Neural progenitor cell (in vitro differentiated cells): ENCODE data around the gene FIBCD1. TPM values are rescaled to one million over a fixed set of nuclear protein-coding genes. Genes with fewer than 3 reads are reported as not detected.
A peak's percentile ranks its signal among the peaks of the same experiment; 100 is the strongest.

ENCODE experiments used
- DNase-seq: peaks from one replicate; pipeline ENCODE4 v3.0.0-alpha.2; 2016; ENCODE audit warnings: low spot score
- H2AFZ ChIP-seq: fragments of 200-600 bp; sonication (generic); replicated peaks from 2 replicates; pipeline ENCODE4 v1.6.1; 2016; ENCODE audit warnings: antibody characterized with exemption
- H3F3A ChIP-seq: fragments of 200-600 bp; sonication (generic); 2 replicates; pipeline ENCODE4 v1.6.1; 2016; ENCODE audit warnings: antibody characterized with exemption, low read depth
- H3K27ac ChIP-seq: fragments of 200-600 bp; sonication (generic); 2 replicates; pipeline ENCODE4 v1.5.1; 2016; ENCODE audit warnings: mild to moderate bottlenecking
- H3K27me3 ChIP-seq: fragments of 200-600 bp; sonication (generic); 2 replicates; pipeline ENCODE4 v1.6.1; 2016; ENCODE audit warnings: mild to moderate bottlenecking, moderate library complexity
- H3K36me3 ChIP-seq: fragments of 200-600 bp; sonication (generic); 2 replicates; pipeline ENCODE4 v1.5.1; 2016
- H3K4me1 ChIP-seq: fragments of 200-600 bp; sonication (generic); 2 replicates; pipeline ENCODE4 v1.6.1; 2016; ENCODE audit warnings: mixed run types
- H3K4me2 ChIP-seq: fragments of 200-600 bp; sonication (generic); 2 replicates; pipeline ENCODE4 v1.6.1; 2016
- H3K4me3 ChIP-seq: fragments of 200-600 bp; sonication (generic); 2 replicates; pipeline ENCODE4 v1.5.1; 2016
- H3K79me2 ChIP-seq: fragments of 200-600 bp; sonication (generic); 2 replicates; pipeline ENCODE4 v1.6.1; 2016; ENCODE audit warnings: low read depth
- H3K9ac ChIP-seq: fragments of 200-600 bp; sonication (generic); 2 replicates; pipeline ENCODE4 v1.6.1; 2016
- H3K9me3 ChIP-seq: fragments of 200-600 bp; sonication (generic); 2 replicates; pipeline ENCODE4 v1.5.1; 2016; ENCODE audit warnings: low read depth
- H4K20me1 ChIP-seq: fragments of 200-600 bp; sonication (generic); 2 replicates; pipeline ENCODE4 v1.6.1; 2016; ENCODE audit warnings: low read depth
- H3K27ac Mint-ChIP-seq: 3 replicates; pipeline ENCODE4 v1.8.0; 2021; ENCODE audit warnings: mixed read lengths
- H3K27me3 Mint-ChIP-seq: 2 replicates; pipeline ENCODE4 v1.8.0; 2022; ENCODE audit warnings: low read depth, mild to moderate bottlenecking, inconsistent platforms, moderate library complexity, mixed read lengths; ENCODE audit not compliant: insufficient read depth
- H3K36me3 Mint-ChIP-seq: 3 replicates; pipeline ENCODE4 v1.8.0; 2021; ENCODE audit warnings: mixed read lengths
- H3K4me1 Mint-ChIP-seq: 3 replicates; pipeline ENCODE4 v1.8.0; 2021; ENCODE audit warnings: mixed read lengths
- H3K4me3 Mint-ChIP-seq: 3 replicates; pipeline ENCODE4 v1.8.0; 2021; ENCODE audit warnings: mild to moderate bottlenecking, moderate library complexity, mixed read lengths
- H3K9me3 Mint-ChIP-seq: 3 replicates; pipeline ENCODE4 v1.8.0; 2020; ENCODE audit warnings: mixed read lengths
- EZH2 ChIP-seq: fragments of 200-600 bp; sonication (generic); IDR thresholded peaks from 2 replicates; pipeline ENCODE4 v1.6.1; 2017; ENCODE audit warnings: antibody characterized with exemption, mild to moderate bottlenecking, moderate library complexity
- EZH2phosphoT487 ChIP-seq: fragments of 200-600 bp; sonication (generic); IDR thresholded peaks from 2 replicates; pipeline ENCODE4 v1.6.1; 2017; ENCODE audit warnings: antibody characterized with exemption
- total RNA-seq: library from RNA; depleted of rRNA; stranded (reverse); fragments of >200 nt; gene quantifications from 2 replicates; pipeline ENCODE4 v1.2.3, GENCODE V29; 2015; ENCODE audit warnings: low replicate concordance
- TF ChIP-seq, protein P1 (sequence below): fragments of 200-600 bp; sonication (generic); IDR thresholded peaks from 2 replicates; pipeline ENCODE4 v1.5.1; 2017; ENCODE audit warnings: antibody characterized with exemption, mild to moderate bottlenecking

The FIBCD1 gene
- total RNA-seq, 1 donor from 2014 or later: 1.8 TPM

DNA sequence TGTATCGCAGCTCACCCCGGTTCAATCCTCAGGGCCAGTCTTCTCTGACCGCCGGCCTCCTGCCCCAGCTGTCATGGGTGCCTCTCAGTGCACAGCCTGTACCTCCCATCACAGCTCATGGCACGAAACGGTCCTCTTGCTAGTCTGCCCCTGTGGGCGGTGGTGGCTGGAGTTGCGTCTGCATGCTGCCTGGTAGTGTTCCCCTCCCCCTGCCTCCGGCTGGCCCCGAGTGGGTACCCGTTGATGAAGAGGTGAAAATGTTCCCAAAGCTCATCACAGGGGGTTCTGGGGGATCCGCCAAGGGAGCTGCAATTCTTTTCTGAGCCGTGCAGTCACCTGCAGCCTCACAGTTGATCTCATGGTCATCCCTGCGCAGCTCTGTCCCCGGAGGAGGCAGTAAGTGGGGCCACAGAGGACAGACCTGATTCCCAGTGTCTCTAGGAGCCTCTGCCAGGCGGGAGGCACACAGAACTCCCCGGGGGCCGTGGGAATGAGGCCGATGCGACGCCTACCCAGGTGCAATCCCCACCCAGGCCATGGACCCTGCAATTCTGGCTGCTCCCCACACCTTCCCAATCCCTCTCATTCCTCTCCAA lies 34.7 kb upstream of the FIBCD1 start:
- Histone ChIP-seq H3K36me3 (no peaks in the 10 kb centered on the region), H3K4me3 (no peak overlapping the region), H3K27me3 (no peaks in the 10 kb centered on the region), H3K9ac (no peak overlapping the region), H3K4me1 (peaks cover 6% of the 10 kb centered on the region), H3K79me2 (no peaks in the 10 kb centered on the region), H4K20me1 (no peaks in the 10 kb centered on the region), H3K9me3 (no peaks in the 10 kb centered on the region), H3F3A (peaks cover 17% of the 10 kb centered on the region), H2AFZ (no peak overlapping the region), H3K27ac (no peak overlapping the region), H3K4me2 (no peak overlapping the region)
- H3K9me3 Mint-ChIP-seq: no peaks in the 10 kb centered on the region
- TF ChIP-seq EZH2 (no peak), EZH2phosphoT487 (no peak)
- TF ChIP-seq, protein P1, sequence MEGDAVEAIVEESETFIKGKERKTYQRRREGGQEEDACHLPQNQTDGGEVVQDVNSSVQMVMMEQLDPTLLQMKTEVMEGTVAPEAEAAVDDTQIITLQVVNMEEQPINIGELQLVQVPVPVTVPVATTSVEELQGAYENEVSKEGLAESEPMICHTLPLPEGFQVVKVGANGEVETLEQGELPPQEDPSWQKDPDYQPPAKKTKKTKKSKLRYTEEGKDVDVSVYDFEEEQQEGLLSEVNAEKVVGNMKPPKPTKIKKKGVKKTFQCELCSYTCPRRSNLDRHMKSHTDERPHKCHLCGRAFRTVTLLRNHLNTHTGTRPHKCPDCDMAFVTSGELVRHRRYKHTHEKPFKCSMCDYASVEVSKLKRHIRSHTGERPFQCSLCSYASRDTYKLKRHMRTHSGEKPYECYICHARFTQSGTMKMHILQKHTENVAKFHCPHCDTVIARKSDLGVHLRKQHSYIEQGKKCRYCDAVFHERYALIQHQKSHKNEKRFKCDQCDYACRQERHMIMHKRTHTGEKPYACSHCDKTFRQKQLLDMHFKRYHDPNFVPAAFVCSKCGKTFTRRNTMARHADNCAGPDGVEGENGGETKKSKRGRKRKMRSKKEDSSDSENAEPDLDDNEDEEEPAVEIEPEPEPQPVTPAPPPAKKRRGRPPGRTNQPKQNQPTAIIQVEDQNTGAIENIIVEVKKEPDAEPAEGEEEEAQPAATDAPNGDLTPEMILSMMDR: no peak
- DNase-seq: no peak
- H3K27me3 Mint-ChIP-seq: peaks cover 11% of the 10 kb centered on the region
- peaks cover 34% of the 10 kb centered on the region for H3K4me1 Mint-ChIP-seq
- H3K4me3 Mint-ChIP-seq: no peak overlapping the region
- H3K27ac Mint-ChIP-seq: peak overlapping the region; percentile 85
- H3K36me3 Mint-ChIP-seq: no peaks in the 10 kb centered on the region

DNA sequence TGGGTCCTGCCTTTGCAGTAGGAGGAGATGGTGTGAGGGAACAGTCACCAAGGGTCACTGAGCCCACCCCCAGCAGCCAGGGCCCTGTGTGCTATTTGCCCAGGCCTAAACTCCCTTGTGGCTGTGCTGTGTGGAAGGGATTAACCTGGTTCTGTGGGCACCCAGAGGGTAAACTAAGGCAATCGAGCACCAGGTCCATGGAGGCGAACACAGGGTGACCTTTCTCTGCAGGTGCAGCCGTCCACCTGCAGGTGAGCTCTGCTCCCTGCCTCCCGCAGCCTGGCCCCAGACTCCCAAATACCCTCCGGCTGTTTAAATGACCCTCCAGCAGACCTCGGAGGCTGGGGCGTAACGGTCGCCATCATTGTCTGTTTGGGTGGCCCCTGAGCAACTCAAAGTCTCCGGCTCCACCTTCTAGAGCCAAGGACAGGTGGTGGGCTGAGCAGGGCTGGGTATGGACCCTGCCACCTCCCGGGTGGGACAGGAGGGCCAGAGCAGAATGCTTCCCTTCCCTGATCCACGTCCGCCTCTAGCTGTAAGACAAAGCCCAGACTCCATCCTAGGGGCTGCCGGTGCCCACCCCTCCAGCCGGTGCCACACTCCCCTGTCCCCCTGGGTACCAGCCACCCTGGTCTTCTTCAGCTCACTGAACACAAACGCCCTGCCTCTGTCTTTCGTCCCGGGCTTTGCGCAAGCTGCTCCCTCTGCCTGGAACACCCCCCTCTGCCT lies 34.1 kb upstream of the FIBCD1 start:
- TF ChIP-seq EZH2phosphoT487 (no peak), EZH2 (no peak)
- TF ChIP-seq, protein P1: no peak

DNA sequence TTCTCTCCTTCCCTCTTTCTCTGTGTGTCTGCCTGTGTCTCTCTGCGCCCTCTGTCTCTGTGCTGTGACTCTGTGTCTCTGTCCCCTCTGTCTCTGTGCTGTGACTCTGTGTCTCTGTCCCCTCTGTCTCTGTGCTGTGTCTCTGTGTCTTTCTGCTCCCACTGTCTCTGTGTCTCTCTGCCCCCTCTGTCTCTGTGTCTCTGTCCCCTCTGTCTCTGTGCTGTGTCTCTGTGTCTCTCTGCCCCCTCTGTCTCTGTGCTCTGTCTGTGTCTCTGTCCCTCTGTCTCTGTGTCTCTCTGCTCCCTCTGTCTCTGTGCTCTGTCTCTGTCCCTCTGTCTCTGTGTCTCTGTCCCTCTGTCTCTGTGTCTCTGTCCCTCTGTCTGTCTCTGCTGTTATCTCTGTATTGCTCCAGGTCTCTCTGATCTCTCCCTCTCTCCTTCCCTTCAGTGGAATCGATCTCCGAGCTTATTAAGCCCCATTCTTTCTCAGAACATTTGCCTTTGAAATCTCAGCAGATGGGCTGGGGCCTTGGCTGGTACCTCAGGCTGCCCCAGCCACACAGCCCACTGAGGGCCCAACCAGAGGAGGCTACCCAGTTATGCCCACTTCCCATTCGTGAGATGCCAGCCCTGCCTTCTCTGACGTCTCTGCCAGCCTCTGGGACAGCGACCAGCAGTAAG lies 33.4 kb upstream of the FIBCD1 start:
- Histone ChIP-seq H3K27me3 (no peaks in the 10 kb centered on the region), H3K4me2 (no peak overlapping the region), H3F3A (peaks cover 17% of the 10 kb centered on the region), H3K79me2 (no peaks in the 10 kb centered on the region), H2AFZ (no peak overlapping the region), H3K9me3 (no peaks in the 10 kb centered on the region), H4K20me1 (no peaks in the 10 kb centered on the region), H3K27ac (no peak overlapping the region), H3K4me3 (no peak overlapping the region), H3K9ac (no peak overlapping the region), H3K36me3 (no peaks in the 10 kb centered on the region), H3K4me1 (peaks cover 6% of the 10 kb centered on the region)
- Mint-ChIP-seq H3K27ac (peak overlapping the region; percentile 4), H3K36me3 (no peaks in the 10 kb centered on the region), H3K9me3 (no peaks in the 10 kb centered on the region), H3K27me3 (peaks cover 16% of the 10 kb centered on the region), H3K4me3 (no peak overlapping the region), H3K4me1 (peaks cover 32% of the 10 kb centered on the region)
- TF ChIP-seq, protein P1: no peak
- no peak for TF ChIP-seq EZH2
- no peak for TF ChIP-seq EZH2phosphoT487
- DNase-seq: no peak

More for the DNA sequence above, 34.1 kb upstream of the FIBCD1 start:
- no peak overlapping the region for H3K27ac ChIP-seq
- Mint-ChIP-seq H3K27ac (peak overlapping the region; percentile 85), H3K9me3 (no peaks in the 10 kb centered on the region), H3K4me3 (no peak overlapping the region), H3K36me3 (no peaks in the 10 kb centered on the region), H3K27me3 (peaks cover 15% of the 10 kb centered on the region), H3K4me1 (peaks cover 34% of the 10 kb centered on the region)
- no peak overlapping the region for H3K4me2 ChIP-seq
- H3K9me3 ChIP-seq: no peaks in the 10 kb centered on the region
- H3K27me3 ChIP-seq: no peaks in the 10 kb centered on the region
- no peak overlapping the region for H2AFZ ChIP-seq
- H3K79me2 ChIP-seq: no peaks in the 10 kb centered on the region
- peaks cover 17% of the 10 kb centered on the region for H3F3A ChIP-seq
- H3K36me3 ChIP-seq: no peaks in the 10 kb centered on the region
- H3K4me3 ChIP-seq: no peak overlapping the region
- no peak overlapping the region for H3K9ac ChIP-seq
- DNase-seq: no peak
- H3K4me1 ChIP-seq: peaks cover 6% of the 10 kb centered on the region
- H4K20me1 ChIP-seq: no peaks in the 10 kb centered on the region
